Measurements from ENCODE around the gene LRWD1.
"Not testable (repeated sequence)": the region's sequence is repeated elsewhere in the genome, so short reads cannot be mapped to it uniquely, and the experiment has no call there.

The LRWD1 gene

GRCh38 chr7:102469351-102469971 lies 4.7 kb downstream of the LRWD1 start:
- no peak for DNase-seq

GRCh38 chr7:102469972-102470825 lies 5.4 kb downstream of the LRWD1 start:
- DNase-seq: no peak

DNA sequence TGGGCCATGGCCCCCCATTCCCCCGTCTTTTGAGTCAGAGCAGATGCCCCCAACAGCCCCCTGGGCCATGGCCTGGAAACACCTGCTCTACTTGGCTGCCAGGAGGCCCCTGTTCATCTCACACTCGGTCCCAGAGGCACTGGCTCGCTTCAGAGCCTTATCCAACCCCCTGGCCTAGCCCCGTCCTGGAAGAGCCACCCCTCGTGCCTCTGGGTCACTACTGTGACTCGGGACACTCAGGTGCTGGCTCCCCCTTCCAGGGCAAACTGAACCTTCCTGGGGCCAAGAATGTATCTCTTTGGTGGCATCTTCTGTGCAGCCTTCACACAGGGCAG lies 7.0 kb downstream of the LRWD1 start:
- DNase-seq: no peak

DNA sequence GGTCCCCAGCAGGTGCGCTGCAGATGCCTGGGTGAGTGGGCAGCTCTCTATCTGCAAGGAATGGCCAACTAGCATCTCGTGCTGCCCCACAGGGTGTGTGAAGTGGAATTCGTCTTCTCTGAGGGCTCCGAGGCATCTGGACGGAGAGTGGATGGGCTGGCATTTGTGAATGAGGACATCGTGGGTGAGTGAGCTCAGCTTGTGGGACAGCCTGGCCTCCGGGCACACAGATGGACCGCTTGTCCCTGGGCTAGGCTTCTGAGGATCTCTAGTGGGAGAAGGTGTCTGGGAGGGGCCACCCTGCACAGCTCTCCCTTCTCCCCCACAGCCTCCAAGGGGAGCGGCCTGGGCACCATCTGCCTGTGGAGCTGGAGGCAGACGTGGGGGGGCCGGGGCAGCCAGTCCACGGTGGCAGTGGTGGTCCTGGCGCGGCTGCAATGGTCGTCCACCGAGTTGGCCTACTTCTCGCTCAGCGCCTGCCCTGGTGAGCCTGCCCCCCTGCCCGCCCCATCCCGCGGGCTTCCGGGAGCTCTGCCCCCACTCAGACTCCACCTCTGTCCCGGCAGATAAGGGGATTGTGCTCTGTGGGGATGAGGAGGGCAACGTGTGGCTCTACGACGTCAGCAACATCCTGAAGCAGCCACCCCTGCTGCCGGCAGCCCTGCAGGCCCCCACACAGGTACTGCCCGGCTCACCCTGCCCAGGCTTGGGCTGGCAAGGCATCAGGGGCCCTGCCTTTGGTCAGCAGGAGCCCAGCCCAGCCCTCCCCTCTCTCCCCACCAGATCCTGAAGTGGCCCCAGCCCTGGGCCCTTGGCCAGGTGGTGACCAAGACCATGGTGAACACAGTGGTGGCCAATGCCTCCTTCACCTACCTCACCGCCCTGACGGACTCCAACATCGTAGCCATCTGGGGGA lies 7.6 kb downstream of the LRWD1 start:
- DNase-seq: no peak

GRCh38 chr7:102473271-102473991 lies 8.6 kb downstream of the LRWD1 start:
- no peak for DNase-seq

GRCh38 chr7:102474116-102474515 lies 9.3 kb downstream of the LRWD1 start:
- DNase-seq: not testable (repeated sequence)

DNA sequence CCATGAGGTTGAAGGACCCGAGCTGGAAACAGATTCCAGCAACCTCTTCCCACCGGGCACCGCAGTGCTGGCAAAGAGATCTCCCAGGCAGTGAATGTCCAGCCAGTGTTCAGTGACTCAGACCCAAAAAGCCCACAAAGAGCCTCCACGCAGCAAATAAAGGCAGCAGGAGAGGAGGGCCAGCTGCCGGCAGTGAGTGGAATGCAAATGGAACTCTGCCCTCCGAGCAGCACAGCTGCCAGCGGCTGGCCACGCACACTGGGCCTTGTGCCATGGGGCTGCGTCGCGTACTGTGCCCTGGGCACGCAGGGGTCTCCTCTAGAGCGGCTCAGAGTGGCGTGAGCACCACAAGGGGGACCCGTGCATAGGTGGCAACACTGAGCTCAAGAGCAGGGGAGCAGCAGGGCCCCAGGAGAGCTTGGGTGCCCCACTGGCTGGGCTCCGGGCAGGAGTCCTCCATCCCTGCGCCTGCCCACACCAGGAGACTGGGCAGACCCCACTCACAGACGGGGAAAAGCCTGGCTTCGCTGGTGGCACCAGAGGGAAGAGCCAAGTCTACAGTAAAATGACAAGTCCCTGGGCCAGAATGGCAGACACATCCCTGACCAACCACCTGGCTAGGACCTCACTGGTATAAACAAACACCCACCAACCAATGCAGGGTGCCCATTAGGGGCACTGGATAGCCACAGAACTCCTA lies 10.1 kb downstream of the LRWD1 start:
- DNase-seq: not testable (repeated sequence)

GRCh38 chr7:102478314-102479208 lies 13.8 kb downstream of the LRWD1 start, which contains the start of gene POLR2J:
Gene POLR2J (minus strand): TSS chr7:102478922. CDS start chr7:102478860, 62 bp downstream.
- DNase-seq: peak; percentile 78 to 86 (median 81)

- not testable (repeated sequence) for DNase-seq
Measured at GRCh38 chr7:102479209-102479584, 14.4 kb downstream of the LRWD1 start.

- DNase-seq: not testable (repeated sequence)
Measured at GRCh38 chr7:102479982-102480637, 15.3 kb downstream of the LRWD1 start.

DNA sequence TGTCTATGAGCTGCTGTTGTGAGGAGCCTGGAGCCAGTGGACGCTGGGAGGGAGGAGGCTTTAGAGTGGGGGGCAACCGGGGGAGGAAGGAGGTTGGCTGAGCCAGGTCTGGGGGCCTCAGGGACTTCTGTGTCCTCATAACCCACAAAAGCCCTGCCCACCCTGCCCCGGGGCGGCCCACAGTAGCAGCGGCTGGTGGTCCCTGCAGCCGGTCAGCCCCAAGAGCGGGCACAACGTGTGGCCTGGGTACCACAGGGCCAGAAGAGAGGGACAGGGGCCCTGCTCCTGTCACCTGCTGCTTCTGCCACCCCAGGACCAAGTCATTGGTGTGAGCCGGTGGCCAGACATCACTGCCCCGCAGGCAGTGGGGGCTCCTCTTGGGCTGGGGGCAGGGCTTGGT lies 17.2 kb downstream of the LRWD1 start:
- not testable (repeated sequence) for DNase-seq

DNA sequence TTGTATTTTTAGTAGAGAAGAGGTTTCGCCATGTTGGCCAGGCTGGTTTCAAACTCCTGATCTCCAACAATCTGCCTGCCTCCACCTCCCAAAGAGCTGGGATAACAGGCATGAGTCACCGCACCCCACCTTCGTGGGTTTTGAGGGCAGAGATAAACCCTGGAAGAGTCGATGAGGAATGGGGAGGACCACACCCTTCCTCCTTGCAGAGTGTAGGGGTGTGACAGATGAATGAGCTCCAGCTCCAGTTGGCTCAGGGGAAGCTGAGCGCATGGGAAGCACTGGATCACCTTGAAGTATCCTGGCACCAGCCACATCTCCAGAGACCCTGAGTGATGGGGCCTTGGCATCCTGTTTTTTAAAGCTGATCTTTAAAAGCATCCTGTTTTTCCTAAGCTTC lies 19.5 kb downstream of the LRWD1 start:
- DNase-seq: not testable (repeated sequence)

GRCh38 chr7:102490529-102491075 lies 25.8 kb downstream of the LRWD1 start:
- peak in 4 of 5 experiments; percentile 39 to 48 (median 45) for DNase-seq

DNA sequence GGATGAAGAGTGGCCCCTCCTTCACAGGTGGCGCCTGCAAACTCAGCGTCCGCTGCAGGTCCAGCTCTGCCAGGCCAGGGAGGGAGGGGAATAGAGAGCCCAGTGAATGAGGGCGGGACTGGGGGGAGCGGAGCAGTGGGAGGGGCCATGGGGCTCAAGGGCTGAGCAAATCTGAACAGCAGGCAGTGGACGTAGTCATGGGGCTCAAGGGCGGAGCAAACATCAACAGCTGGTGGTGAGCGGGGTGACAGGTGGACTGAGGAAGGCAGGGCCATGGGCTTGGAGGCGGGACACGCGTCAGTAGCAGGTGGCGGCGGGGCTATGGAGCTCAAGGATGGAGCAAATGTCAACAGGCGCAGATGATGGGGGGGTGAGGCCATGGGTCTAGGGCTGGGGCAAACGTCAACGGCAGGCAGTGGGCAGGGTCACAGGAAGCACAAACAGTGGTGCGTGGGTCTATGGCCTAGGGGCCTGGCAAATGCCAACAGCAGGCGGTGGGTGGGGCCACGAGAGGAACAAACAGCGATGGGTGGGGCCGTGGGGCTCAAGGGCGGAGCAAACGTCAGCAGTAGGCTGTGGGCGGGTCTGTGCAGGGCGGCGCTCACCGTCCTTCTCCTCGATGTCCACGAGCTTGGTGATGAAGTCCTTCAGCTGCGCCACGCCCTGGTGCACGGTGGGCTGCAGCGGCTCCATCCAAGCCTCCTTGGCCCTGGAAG lies 28.6 kb downstream of the LRWD1 start:
- DNase-seq: not testable (repeated sequence)

DNA sequence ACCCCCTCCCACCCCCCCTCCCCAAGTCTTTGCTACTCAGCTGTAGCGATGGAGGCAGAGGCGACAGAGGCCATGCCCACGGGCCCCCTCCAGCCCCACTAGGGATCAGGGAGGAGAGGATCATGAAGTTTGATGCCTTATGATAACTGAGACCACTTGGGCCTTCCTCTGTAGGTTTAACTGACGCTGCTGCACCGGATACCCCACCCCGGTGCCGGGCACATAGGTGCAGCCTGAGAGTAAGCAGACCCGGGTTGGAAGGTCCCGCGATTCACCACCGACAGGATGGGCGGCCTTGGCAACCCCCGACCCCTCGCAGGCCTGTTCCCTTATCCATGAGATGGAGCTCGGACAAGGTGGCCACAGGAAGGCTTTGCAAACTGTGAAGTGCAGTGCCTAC lies 29.2 kb downstream of the LRWD1 start:
- DNase-seq: not testable (repeated sequence)

- not testable (repeated sequence) for DNase-seq
Measured at GRCh38 chr7:102494473-102495149, 29.8 kb downstream of the LRWD1 start.

- not testable (repeated sequence) for DNase-seq
Measured at GRCh38 chr7:102496861-102497260, 32.1 kb downstream of the LRWD1 start.

DNA sequence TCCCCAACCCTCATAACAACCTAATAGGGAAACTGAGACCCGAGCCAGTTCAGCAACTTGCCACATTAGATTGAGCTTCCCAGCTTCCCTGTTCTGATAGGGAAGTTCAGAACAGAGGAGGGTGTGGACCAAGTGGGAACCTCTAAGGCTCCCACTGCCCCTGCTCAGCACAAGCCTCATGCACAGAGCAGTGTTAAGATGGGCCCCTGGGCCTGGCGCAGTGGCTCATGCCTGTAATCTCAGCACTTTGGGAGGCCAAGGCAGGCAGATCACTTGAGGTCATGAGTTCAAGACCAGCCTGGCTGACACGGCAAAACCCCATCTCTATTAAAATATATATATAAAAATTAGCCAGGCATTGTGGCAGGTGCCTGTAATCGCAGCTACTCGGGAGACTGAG lies 32.5 kb downstream of the LRWD1 start:
- not testable (repeated sequence) for DNase-seq

Measured in T-helper 2 cell (primary cell).